H1 (cell line): ENCODE measurements around the gene MCTS1. TPM values are rescaled to one million over a fixed set of nuclear protein-coding genes. Genes with fewer than 3 reads are reported as not detected.

ENCODE experiments used
- CTCF ChIA-PET: fragments of 300-600 bp; sonication (Branson Sonifier 250); formaldehyde crosslinking; loops from one replicate; lab custom pipeline; 2021; ENCODE audit not compliant: partially characterized antibody; lab: Charles Lee
- POLR2A ChIA-PET: fragments of 300-600 bp; sonication (Branson Sonifier 250); formaldehyde crosslinking; loops from one replicate; lab custom pipeline; 2021; ENCODE audit warnings: inconsistent platforms; ENCODE audit not compliant: partially characterized antibody; lab: Charles Lee
- DNase-seq, 2 experiments: peaks; one replicate each; pipeline versions ENCODE4 v3.0.0 to v3.0.0-alpha.2; 2010 to 2022; ENCODE audit warnings: low spot score in 2 of 2, low read depth in 1 of 2, mixed read lengths in 1 of 2
- FAIRE-seq: peaks from 2 replicates; lab custom pipeline; 2011; peaks lifted over from hg19 to GRCh38; lab: Jason Lieb, UNC
- H2AFZ ChIP-seq: 2 replicates; pipeline ENCODE4 v1.8.1; 2012; ENCODE audit warnings: low read length, inconsistent platforms
- H2AK5ac ChIP-seq: 2 replicates; pipeline ENCODE4 v1.6.1; 2013; ENCODE audit warnings: low read depth, low read length
- H2BK120ac ChIP-seq: replicated peaks from 2 replicates; pipeline ENCODE3; 2013; ENCODE audit warnings: low read depth, low read length, inconsistent platforms
- H2BK12ac ChIP-seq: 2 replicates; pipeline ENCODE4 v1.6.1; 2013; ENCODE audit warnings: low read depth, low read length
- H2BK15ac ChIP-seq: 2 replicates; pipeline ENCODE4 v1.6.1; 2013; ENCODE audit warnings: low read length
- H2BK20ac ChIP-seq: 2 replicates; pipeline ENCODE4 v1.6.1; 2013; ENCODE audit warnings: low read length
- H2BK5ac ChIP-seq: 2 replicates; pipeline ENCODE4 v1.6.1; 2013; ENCODE audit warnings: low read depth, low read length
- H3K14ac ChIP-seq: 2 replicates; pipeline ENCODE4 v1.6.1; 2013; ENCODE audit warnings: inconsistent platforms; ENCODE audit not compliant: insufficient read length
- H3K18ac ChIP-seq: 2 replicates; pipeline ENCODE4 v1.6.1; 2013; ENCODE audit warnings: low read length; ENCODE audit errors: extremely low read depth
- H3K23ac ChIP-seq: 2 replicates; pipeline ENCODE4 v1.6.1; 2013; ENCODE audit warnings: inconsistent platforms; ENCODE audit not compliant: insufficient read length
- H3K23me2 ChIP-seq: 2 replicates; pipeline ENCODE4 v1.6.1; 2013; ENCODE audit warnings: low read depth, low read length
- H3K27ac ChIP-seq: 2 replicates; pipeline ENCODE4 v1.6.1; 2011; ENCODE audit warnings: low read depth, low read length, inconsistent platforms
- H3K27me3 ChIP-seq, 4 experiments: replicated peaks in 1 of 4; 1 replicate in 1 of 4; 2 replicates in 3 of 4; pipeline versions ENCODE4 v1.6.1 to v1.8.1; 2011 to 2013; ENCODE audit warnings: low read length in 3 of 4, mild to moderate bottlenecking in 3 of 4, inconsistent platforms in 2 of 4, mixed read lengths in 2 of 4, moderate library complexity in 1 of 4; ENCODE audit not compliant: control insufficient read depth in 3 of 4, insufficient read depth in 3 of 4; ENCODE audit errors: extremely low read depth in 1 of 4
- H3K36me3 ChIP-seq, 4 experiments: 2 replicates each; pipeline versions ENCODE4 v1.6.1 to v1.8.1; 2011 to 2013; ENCODE audit warnings: mild to moderate bottlenecking in 4 of 4, low read length in 3 of 4, moderate library complexity in 2 of 4, control low read depth in 1 of 4, inconsistent platforms in 1 of 4; ENCODE audit not compliant: insufficient read depth in 4 of 4, control insufficient read depth in 2 of 4
- H3K4ac ChIP-seq: replicated peaks from 2 replicates; pipeline ENCODE3; 2013; ENCODE audit warnings: low read length, low read depth, mixed read lengths, inconsistent platforms; ENCODE audit not compliant: insufficient read length
- H3K4me1 ChIP-seq, 4 experiments: replicated peaks in 1 of 4; 1 replicate in 1 of 4; 2 replicates in 3 of 4; pipeline versions ENCODE4 v1.6.1 to v1.8.1; 2011 to 2013; ENCODE audit warnings: low read length in 3 of 4, inconsistent platforms in 2 of 4, mixed read lengths in 1 of 4; ENCODE audit not compliant: insufficient read depth in 4 of 4, control insufficient read depth in 3 of 4
- H3K4me2 ChIP-seq, 2 experiments: 2 replicates each; pipeline versions ENCODE4 v1.6.1 to v1.8.1; 2011 to 2013; ENCODE audit warnings: low read depth in 2 of 2, low read length in 2 of 2, control low read depth in 1 of 2, inconsistent platforms in 1 of 2, mild to moderate bottlenecking in 1 of 2; ENCODE audit not compliant: insufficient read depth in 1 of 2
- H3K4me3 ChIP-seq, 4 experiments: fragments of 200-600, 300-600 bp in 1 of 4; sonication (generic), shearing (Covaris generic), sonication (Bioruptor Twin) in 1 of 4; 2 replicates each; pipeline versions ENCODE4 v1.5.1 to v1.8.1; 2011 to 2016; ENCODE audit warnings: low read length in 4 of 4, low read depth in 3 of 4, control low read depth in 2 of 4, inconsistent platforms in 2 of 4, mild to moderate bottlenecking in 2 of 4, mixed read lengths in 1 of 4, moderate library complexity in 1 of 4; ENCODE audit not compliant: insufficient read depth in 2 of 4; ENCODE audit errors: extremely low read depth in 1 of 4
- H3K56ac ChIP-seq: replicated peaks from 2 replicates; pipeline ENCODE3; 2013; ENCODE audit warnings: low read depth, mild to moderate bottlenecking, mixed read lengths, low read length, inconsistent platforms; ENCODE audit not compliant: insufficient read length
- H3K79me1 ChIP-seq: 2 replicates; pipeline ENCODE4 v1.6.1; 2013; ENCODE audit warnings: low read depth, low read length, control low read depth
- H3K79me2 ChIP-seq, 2 experiments: 2 replicates each; pipeline versions ENCODE4 v1.6.1 to v1.8.1; 2012 to 2013; ENCODE audit warnings: low read length in 2 of 2, mild to moderate bottlenecking in 2 of 2, inconsistent platforms in 1 of 2; ENCODE audit not compliant: insufficient read depth in 2 of 2, control insufficient read depth in 1 of 2
- H3K9ac ChIP-seq, 4 experiments: replicated peaks in 1 of 4; 1 replicate in 1 of 4; 2 replicates in 3 of 4; pipeline versions ENCODE4 v1.6.1 to v1.8.1; 2011 to 2013; ENCODE audit warnings: low read depth in 3 of 4, low read length in 3 of 4, control low read depth in 2 of 4, mild to moderate bottlenecking in 2 of 4, moderate library complexity in 2 of 4, inconsistent platforms in 1 of 4; ENCODE audit errors: extremely low read depth in 1 of 4
- H3K9me3 ChIP-seq, 2 experiments: 2 replicates each; pipeline versions ENCODE4 v1.6.1 to v1.8.1; 2012 to 2013; ENCODE audit warnings: mild to moderate bottlenecking in 2 of 2, moderate library complexity in 2 of 2, control low read depth in 1 of 2, inconsistent platforms in 1 of 2, low read depth in 1 of 2, low read length in 1 of 2, mixed read lengths in 1 of 2; ENCODE audit not compliant: insufficient read depth in 2 of 2
- H4K20me1 ChIP-seq, 2 experiments: replicated peaks in 1 of 2; 2 replicates each; pipeline versions ENCODE3 to v1.8.1; 2011 to 2013; ENCODE audit warnings: inconsistent platforms in 2 of 2, low read length in 2 of 2, mild to moderate bottlenecking in 1 of 2; ENCODE audit not compliant: insufficient read depth in 2 of 2, control insufficient read depth in 1 of 2
- H4K5ac ChIP-seq: 2 replicates; pipeline ENCODE4 v1.6.1; 2013; ENCODE audit warnings: low read length, low read depth, mixed read lengths, inconsistent platforms; ENCODE audit not compliant: insufficient read length
- H4K8ac ChIP-seq: 2 replicates; pipeline ENCODE4 v1.8.0; 2013; ENCODE audit warnings: mild to moderate bottlenecking, moderate library complexity, low read length, inconsistent platforms; ENCODE audit not compliant: insufficient read depth; ENCODE audit errors: extremely low read depth
- H4K91ac ChIP-seq: replicated peaks from 2 replicates; pipeline ENCODE3; 2013; ENCODE audit warnings: low read length, mixed read lengths, inconsistent platforms; ENCODE audit not compliant: insufficient read length
- CBX8 ChIP-seq: fragments of 300-800, 300-1000 bp; sonication (generic); IDR thresholded peaks from 2 replicates; pipeline ENCODE4 v1.7.1; 2016; ENCODE audit warnings: low read depth, low read length, borderline replicate concordance
- CHD1 ChIP-seq: IDR thresholded peaks from 2 replicates; pipeline ENCODE4 v1.6.1; 2012; ENCODE audit warnings: low read depth, low read length, improper control_type of control experiment
- E2F6 ChIP-seq: IDR thresholded peaks from 2 replicates; pipeline ENCODE4 v1.6.1; 2012; ENCODE audit warnings: inconsistent platforms
- GABPA ChIP-seq: IDR thresholded peaks from 2 replicates; pipeline ENCODE4 v1.6.1; 2011; ENCODE audit warnings: mild to moderate bottlenecking, low read length, moderate library complexity, borderline replicate concordance; ENCODE audit not compliant: insufficient read depth
- JUN ChIP-seq: IDR thresholded peaks from 2 replicates; pipeline ENCODE4 v1.6.1; 2011; ENCODE audit warnings: low read depth, mild to moderate bottlenecking, improper control_type of control experiment, low read length
- KDM1A ChIP-seq: fragments of 200-600, 300-600 bp; sonication (generic); IDR thresholded peaks from 2 replicates; pipeline ENCODE4 v1.7.1; 2016; ENCODE audit warnings: mild to moderate bottlenecking, low read length, borderline replicate concordance
- KDM4A ChIP-seq: IDR thresholded peaks from one replicate; pipeline ENCODE4 v1.7.1; 2012; ENCODE audit warnings: low read depth, mild to moderate bottlenecking, moderate library complexity, low read length, inconsistent platforms; ENCODE audit not compliant: severe bottlenecking
- NRF1 ChIP-seq: IDR thresholded peaks from 2 replicates; pipeline ENCODE4 v1.6.1; 2011; ENCODE audit warnings: mild to moderate bottlenecking, low read depth, low read length, improper control_type of control experiment
- RAD21 ChIP-seq, 2 experiments: IDR thresholded peaks in 1 of 2; conservative IDR thresholded peaks in 1 of 2; 2 replicates each; pipeline ENCODE4 v1.6.1; 2011; ENCODE audit warnings: low read depth in 2 of 2, low read length in 2 of 2, improper control_type of control experiment in 1 of 2, inconsistent platforms in 1 of 2, mild to moderate bottlenecking in 1 of 2, moderate library complexity in 1 of 2
- RFX5 ChIP-seq: IDR thresholded peaks from 2 replicates; pipeline ENCODE4 v1.6.1; 2011; ENCODE audit warnings: low read depth, low read length, improper control_type of control experiment, borderline replicate concordance
- SRF ChIP-seq: IDR thresholded peaks from 2 replicates; pipeline ENCODE4 v1.6.1; 2011; ENCODE audit warnings: mild to moderate bottlenecking, low read depth, low read length, moderate library complexity
- SUZ12 ChIP-seq: fragments of 200-600 bp; sonication (generic); IDR thresholded peaks from 2 replicates; pipeline ENCODE4 v1.6.1; 2012; ENCODE audit warnings: mild to moderate bottlenecking, inconsistent platforms, low read length, moderate library complexity, mixed read lengths
- TAF7 ChIP-seq: optimal IDR thresholded peaks from 2 replicates; pipeline ENCODE3; 2011; ENCODE audit warnings: low read depth, mild to moderate bottlenecking, inconsistent platforms, low read length, moderate library complexity, borderline replicate concordance
- WGBS, 2 experiments: shearing (Covaris generic) in 1 of 2; methylation state at CpG; one replicate each; pipeline versions ENCODE4 v1.1.6 to v1.1.7; 2013 to 2015; ENCODE audit warnings: low lambda C conversion rate in 2 of 2, mixed read lengths in 2 of 2, inconsistent platforms in 1 of 2, low coverage in 1 of 2, missing lambda C conversion rate in 1 of 2; ENCODE audit not compliant: insufficient replicate concordance in 2 of 2, insufficient coverage in 1 of 2, insufficient read length in 1 of 2; ENCODE audit errors: extremely low coverage in 1 of 2, missing lambda C conversion rate in 1 of 2; 5-methylcytosine and 5-hydroxymethylcytosine counted together
- polyA plus RNA-seq, 7 experiments: library from polyadenylated mRNA; depleted of rRNA in 3 of 7; stranded (reverse) in 5 of 7; unstranded in 2 of 7; fragments of >200 nt in 5 of 7; fragments of 200-250 nt in 2 of 7; gene quantifications; 1 replicate in 5 of 7; 2 replicates in 1 of 7; 4 replicates in 1 of 7; pipeline versions ENCODE4 v1.2.1 to v1.2.3, GENCODE V29; 2011 to 2013; ENCODE audit warnings: missing spikeins in 2 of 7, mixed read lengths in 2 of 7
- total RNA-seq: library from RNA; stranded (reverse); fragmentation: NEBNext Ultra II Directional; extraction: Animal tissue kit (Norgen Biotek cat#: 25700); gene quantifications from 2 replicates; pipeline ENCODE4 v1.2.1, GENCODE V29; 2021

The MCTS1 gene
- total and polyA plus RNA-seq, 2 of the 8 experiments (the other 6 are each of a cell fraction or from before 2014, with no cell fraction given), result 19.2 to 31.6 TPM

- H3K4me1 ChIP-seq, result no peaks in the 10 kb centered on the region; a peak in 2 of 7 replicates
- peak overlapping the region; percentile 85 to 96 for H3K4me2 ChIP-seq
- H4K8ac ChIP-seq, result no peak overlapping the region
- no peak overlapping the region for H2BK12ac ChIP-seq
- no peak overlapping the region for H3K23ac ChIP-seq
- H2BK120ac ChIP-seq, result no peak overlapping the region
- H3K9me3 ChIP-seq, result no peaks in the 10 kb centered on the region
- peak overlapping the region; percentile 71 to 95 (median 79) for H3K4me3 ChIP-seq
- peak overlapping the region in 3 of 4 experiments; percentile 6 to 83 (median 68); a peak in 5 of 7 replicates for H3K9ac ChIP-seq
- POLR2A ChIA-PET, result interaction anchor here (0.8 to 1.0 kb wide), 2 partner anchors 15 to 24 kb away, joined by 3 read pairs; no protein-coding TSS in a partner anchor
- H4K20me1 ChIP-seq, result no peaks in the 10 kb centered on the region
- H3K79me2 ChIP-seq, result peaks cover 0 to 25% of the 10 kb centered on the region in 2 experiments; a peak in 2 of 4 replicates
- no peak for FAIRE-seq
- H3K14ac ChIP-seq, result no peak overlapping the region
- no peak overlapping the region for H4K5ac ChIP-seq
- peaks cover 0 to 17% (median 1%) of the 10 kb centered on the region in 4 experiments; a peak in 2 of 8 replicates for H3K36me3 ChIP-seq
- TF ChIP-seq CBX8 (no peak), SUZ12 (no peak), SRF (no peak), KDM4A (no peak), JUN (no peak), CHD1 (no peak), KDM1A (no peak), RAD21 (IDR thresholded peaks at IDR 0.05 in 1 of 2, conservative IDR thresholded peaks at IDR 0.05 in 1 of 2; ENCODE audit: low read depth in 2 of 2, low read length in 2 of 2) (no peak), TAF7 (no peak), NRF1 (no peak), RFX5 (no peak), GABPA (no peak), E2F6 (no peak)
- no peak for DNase-seq
- H3K18ac ChIP-seq, result no peak overlapping the region
- H4K91ac ChIP-seq, result no peak overlapping the region
- H3K27ac ChIP-seq, result peak overlapping the region; percentile 77
- peaks cover 6% of the 10 kb centered on the region; the same call in 1 of the 2 replicates for H3K23me2 ChIP-seq
- H2BK5ac ChIP-seq, result no peak overlapping the region
- WGBS, 2 experiments, result 2% methylated on average over 7 of the region's 7 CpGs; no CpG with 5 or more reads in 1 of the 2 experiments
- no peaks in the 10 kb centered on the region for H3K27me3 ChIP-seq
- no peak overlapping the region for H2BK20ac ChIP-seq
- no peak overlapping the region for H3K4ac ChIP-seq
- no peak overlapping the region for H2AK5ac ChIP-seq
- H2BK15ac ChIP-seq, result no peak overlapping the region
- CTCF ChIA-PET, result no interaction called here
- H3K79me1 ChIP-seq, result no peaks in the 10 kb centered on the region
- no peak overlapping the region for H2AFZ ChIP-seq
- no peak overlapping the region for H3K56ac ChIP-seq
Measured at GRCh38 chrX:120559804-120560203, 44.1 kb upstream of the MCTS1 start.
